Measurements from ENCODE around the gene NFE2L2.
A peak's percentile ranks its signal among the peaks of the same experiment; 100 is the strongest.
"Not testable (repeated sequence)": the region's sequence is repeated elsewhere in the genome, so short reads cannot be mapped to it uniquely, and the experiment has no call there.

The NFE2L2 gene

GRCh38 chr2:177232098-177232704 lies 32.3 kb downstream of the NFE2L2 start:
- no peak for FAIRE-seq

GRCh38 chr2:177231270-177231669 lies 33.3 kb downstream of the NFE2L2 start:
- FAIRE-seq = no peak

DNA sequence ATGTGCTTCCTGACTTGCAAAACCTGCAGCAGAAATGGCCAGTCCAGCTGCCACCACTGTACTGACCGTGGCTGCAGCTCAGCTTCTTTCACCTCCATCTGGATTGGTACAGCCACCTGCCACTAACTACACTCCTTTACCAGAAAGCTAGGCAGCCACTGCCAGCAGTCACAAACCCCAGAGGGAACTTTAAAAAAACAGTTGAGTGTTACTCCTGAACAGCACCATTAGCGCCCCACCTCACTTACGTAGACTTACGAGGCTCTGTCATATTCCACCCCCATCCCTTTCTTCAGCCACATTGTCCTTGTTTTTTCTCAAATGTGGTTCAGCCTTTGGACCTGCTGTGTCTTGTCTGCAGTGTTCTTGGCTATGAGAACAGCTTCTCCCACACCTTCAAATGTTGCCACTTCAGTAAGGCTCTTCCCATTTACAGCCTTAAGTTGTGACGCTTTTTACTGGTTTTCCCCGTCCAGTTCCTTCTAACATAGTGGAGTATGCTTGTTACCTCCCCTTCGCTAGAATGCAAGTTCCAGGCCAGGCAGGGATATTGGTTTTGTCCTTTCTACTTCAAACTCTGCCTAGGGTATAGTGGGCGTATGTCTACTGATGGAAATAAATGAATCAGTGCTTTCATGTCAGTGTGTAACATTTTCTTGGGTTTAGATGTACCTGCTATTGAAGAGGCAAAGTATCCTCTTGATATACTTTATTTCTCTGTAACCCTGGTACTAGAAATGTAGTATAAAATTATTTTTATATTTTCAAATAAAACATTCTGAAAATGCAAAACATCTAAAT lies 34.9 kb downstream of the NFE2L2 start:
- FAIRE-seq = no peak

DNA sequence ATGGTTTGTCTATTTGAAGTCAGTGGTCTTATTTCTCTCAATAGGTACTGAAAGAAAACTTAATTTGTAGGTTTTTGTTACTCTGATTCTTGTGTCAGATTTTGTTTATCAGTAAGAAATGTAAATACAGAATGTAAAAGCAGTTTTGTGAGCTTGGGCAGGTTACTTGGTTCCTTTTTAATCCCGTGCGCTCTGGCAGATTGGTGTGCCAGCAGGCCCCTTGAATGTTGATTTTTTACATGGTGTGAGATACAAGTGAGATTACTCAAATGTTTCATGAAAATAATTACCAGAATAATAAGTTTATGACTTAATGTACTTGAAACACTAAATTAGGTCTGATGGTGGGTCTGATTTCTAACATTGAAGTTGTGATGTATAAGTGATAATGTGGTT lies 38.6 kb downstream of the NFE2L2 start:
- peak; percentile 49 for FAIRE-seq

DNA sequence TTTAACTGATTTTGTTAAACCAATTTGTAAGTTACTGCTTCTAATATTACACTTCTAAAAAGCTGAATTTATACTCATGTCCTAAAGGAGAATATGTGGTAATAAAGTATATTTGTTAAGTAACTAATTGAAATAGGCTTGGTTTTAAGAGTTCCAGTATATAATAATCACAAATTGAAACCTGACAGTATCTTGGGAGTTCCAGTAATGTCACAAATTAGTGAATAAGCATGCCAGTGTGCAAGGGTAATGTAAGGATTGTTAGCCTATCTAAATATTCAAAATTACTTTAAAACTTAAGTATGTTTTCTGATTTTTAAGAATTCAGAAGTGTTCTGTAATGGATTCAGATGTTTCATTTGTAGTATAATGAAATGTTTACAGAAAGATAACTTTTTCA lies 41.1 kb downstream of the NFE2L2 start:
- peak; percentile 95 for FAIRE-seq

GRCh38 chr2:177221970-177222369 lies 42.6 kb downstream of the NFE2L2 start:
- no peak for FAIRE-seq

- no peak for FAIRE-seq
These were observed 43.0 kb downstream of the NFE2L2 start for GRCh38 chr2:177221534-177221933.

- not testable (repeated sequence) for FAIRE-seq
These were observed 44.7 kb downstream of the NFE2L2 start for GRCh38 chr2:177219787-177220186.

- FAIRE-seq = no peak
These were observed 47.2 kb downstream of the NFE2L2 start for GRCh38 chr2:177217247-177217843.

GRCh38 chr2:177212891-177213856 lies 51.4 kb downstream of the NFE2L2 start:
- FAIRE-seq = no peak

GRCh38 chr2:177212106-177212890 lies 52.2 kb downstream of the NFE2L2 start, which contains the start of gene HNRNPA3:
Gene HNRNPA3 (plus strand): TSS chr2:177212794. CDS start chr2:177212800, 6 bp downstream.
- peak; percentile 90 for FAIRE-seq

- FAIRE-seq = peak; percentile 39
These were observed 52.9 kb downstream of the NFE2L2 start for GRCh38 chr2:177211576-177212105.

DNA sequence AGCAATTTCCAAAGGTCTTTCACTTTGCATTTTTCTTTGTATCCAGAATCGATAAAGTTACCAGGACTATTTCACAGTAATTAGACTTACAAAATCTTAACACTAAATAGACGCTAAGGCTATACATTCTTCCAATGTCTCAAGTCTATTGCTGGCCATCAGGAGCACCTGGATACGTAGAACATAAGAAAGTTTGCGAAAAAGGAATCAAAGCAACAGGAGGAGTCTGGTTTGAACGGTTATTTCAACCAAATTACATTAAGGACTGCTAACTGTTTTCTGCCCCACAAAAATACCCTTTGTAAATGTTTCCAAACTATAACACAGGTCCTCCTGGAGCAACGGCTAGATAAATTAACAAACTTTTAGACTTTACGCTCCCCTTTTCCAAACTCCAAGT lies 53.4 kb downstream of the NFE2L2 start:
- FAIRE-seq = no peak

GRCh38 chr2:177207101-177207500 lies 57.4 kb downstream of the NFE2L2 start:
- no peak for FAIRE-seq

GRCh38 chr2:177204417-177204816 lies 60.1 kb downstream of the NFE2L2 start:
- FAIRE-seq = no peak

DNA sequence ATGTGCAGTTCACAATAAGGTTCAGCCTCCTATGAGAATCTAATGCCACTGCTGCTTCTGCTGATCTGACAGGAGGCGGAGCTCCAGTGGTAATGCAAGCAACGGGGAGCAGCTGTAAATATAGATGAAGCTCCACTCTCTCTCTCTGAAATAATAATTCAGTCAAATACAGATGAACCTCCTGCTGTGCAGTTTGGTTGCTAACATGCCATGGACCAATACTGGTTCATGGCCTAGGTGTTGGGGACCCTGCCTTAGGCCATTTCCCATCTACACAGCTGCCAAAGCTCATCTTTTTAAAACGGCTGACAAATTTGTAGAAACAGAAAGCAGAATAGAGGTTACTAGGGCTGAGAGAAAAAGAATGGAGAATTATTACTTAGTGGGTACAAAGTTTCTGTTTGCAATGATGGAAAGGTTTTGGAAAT lies 62.6 kb downstream of the NFE2L2 start:
- no peak for FAIRE-seq

DNA sequence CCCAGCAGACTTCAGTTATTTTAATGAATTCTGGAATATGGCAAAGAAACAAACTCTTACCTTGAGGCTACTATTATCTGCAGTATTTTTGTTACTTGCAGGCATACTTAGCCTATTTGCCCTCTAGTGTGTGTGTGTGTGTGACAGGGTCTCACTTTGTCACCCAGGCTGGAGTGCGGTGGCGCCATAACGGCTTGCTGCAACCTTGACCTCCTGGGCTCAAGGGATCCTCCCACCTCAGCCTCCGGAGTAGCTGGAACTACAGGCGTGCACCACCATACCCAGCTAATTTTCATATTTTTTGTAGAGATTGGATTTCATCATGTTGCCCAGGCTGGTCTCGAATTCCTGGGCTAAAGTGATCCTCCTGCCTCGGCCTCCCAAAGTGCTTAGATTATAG lies 64.1 kb downstream of the NFE2L2 start:
- FAIRE-seq = not testable (repeated sequence)

DNA sequence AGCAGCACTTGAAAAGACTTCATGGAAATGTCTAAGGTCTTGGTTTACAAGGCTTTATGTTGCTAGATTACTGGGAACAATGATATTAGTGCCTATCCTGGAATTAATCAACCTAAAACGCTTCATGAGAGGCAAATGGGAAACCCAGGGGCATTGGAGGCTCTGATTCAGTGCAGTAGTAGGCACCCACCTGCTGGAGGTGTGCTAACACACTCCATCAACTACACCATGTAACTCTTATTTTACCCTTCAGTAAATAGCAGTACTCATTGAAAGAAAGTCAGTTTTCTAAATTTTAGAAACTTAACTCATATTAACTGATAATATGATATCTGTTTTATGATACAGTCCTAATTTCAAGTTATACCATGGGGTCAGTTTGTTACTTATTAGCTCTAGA lies 69.3 kb downstream of the NFE2L2 start:
- peak; percentile 92 for FAIRE-seq

DNA sequence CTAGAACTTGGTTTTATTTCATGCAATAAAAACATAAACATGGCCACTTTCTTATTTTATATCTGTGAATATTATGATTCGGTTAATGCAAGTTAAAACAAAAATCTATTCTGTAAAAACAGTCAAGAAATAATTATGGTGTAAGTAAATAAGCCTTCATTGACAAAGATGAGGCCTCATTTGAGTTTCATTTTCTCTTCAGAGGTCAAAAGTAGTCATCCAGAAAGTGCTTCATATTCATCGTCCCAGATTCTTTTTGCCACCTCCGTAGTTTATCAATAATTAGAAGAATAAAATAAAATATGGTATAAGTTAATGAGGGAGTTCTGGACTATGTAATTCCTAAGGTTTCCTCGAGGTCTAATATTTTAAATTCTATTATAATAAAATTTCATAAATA lies 71.3 kb downstream of the NFE2L2 start:
- FAIRE-seq = no peak

DNA sequence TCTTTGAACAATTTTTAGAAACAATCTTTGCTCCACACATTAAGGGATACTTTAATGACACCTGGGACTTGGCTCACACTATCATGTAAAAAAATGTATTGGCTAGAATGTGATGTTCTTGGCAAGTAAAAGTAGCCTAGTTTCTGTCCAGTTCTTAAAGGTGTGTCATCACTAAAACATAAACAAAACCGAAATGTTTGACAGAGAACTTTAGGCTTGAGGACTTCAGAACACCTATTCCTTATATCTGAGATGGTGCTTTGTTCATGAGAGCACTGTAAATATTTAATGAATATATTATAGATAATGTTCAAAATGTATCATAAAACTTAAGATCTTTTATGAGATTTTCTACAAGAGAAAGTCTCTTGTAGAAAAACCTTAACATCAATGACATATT lies 71.7 kb downstream of the NFE2L2 start:
- FAIRE-seq = no peak

GRCh38 chr2:177190941-177191340 lies 73.6 kb downstream of the NFE2L2 start:
- FAIRE-seq = no peak
